Putamen (tissue), 1 donor: ENCODE measurements around the gene CAPN5.

Source experiments
- DNase-seq: peaks from one replicate; pipeline ENCODE4 v3.0.0-alpha.2; 2016; ENCODE audit warnings: low spot score

The CAPN5 gene

DNA sequence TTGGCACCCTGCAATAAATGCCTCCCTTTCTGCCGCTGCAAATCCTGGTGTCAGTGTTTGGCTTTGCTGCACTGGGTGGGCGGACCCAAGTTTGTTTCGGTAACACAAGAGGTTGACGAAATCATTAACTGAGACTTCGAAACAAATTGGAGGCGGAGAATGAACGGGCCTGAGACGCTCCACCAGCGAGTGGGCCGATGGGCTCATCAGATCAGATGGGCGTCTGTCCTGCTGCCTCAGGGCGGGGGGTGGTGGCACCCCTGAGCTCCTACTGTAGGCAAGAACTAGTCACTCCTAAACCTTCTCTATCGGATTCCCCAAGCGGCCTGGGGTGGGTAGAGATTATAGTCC is 918 bp upstream of the CAPN5 start:
- no peak for DNase-seq

DNA sequence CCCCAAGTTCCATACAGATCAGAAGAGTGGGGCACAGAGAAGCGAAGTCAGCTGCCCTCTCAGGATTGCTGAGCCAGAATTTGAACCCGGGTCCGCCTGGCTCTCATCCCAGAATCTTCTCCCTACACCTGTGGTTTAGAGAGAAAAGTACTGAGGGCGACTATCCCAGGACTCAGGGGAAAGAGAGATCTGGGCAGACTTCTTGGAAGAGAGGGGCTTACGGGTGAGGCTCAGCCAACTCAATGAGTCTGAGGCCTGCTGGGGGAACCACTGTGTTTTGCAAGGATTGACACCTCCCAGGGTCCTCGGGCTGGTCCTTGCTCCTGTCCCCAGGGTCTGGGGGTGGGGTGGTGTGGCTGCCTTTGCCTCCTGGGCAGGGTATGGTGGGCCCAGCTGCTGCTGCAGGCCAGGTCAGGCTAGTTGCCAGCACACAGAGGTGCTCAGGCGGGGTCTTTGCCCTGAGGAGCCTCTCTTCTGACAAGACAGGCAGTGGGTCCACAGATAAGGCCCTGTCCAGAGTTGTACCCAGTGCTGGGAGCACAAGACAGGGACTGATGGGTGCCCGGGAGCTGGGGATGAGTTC is 1.2 kb downstream of the CAPN5 start:
- DNase-seq: no peak

DNA sequence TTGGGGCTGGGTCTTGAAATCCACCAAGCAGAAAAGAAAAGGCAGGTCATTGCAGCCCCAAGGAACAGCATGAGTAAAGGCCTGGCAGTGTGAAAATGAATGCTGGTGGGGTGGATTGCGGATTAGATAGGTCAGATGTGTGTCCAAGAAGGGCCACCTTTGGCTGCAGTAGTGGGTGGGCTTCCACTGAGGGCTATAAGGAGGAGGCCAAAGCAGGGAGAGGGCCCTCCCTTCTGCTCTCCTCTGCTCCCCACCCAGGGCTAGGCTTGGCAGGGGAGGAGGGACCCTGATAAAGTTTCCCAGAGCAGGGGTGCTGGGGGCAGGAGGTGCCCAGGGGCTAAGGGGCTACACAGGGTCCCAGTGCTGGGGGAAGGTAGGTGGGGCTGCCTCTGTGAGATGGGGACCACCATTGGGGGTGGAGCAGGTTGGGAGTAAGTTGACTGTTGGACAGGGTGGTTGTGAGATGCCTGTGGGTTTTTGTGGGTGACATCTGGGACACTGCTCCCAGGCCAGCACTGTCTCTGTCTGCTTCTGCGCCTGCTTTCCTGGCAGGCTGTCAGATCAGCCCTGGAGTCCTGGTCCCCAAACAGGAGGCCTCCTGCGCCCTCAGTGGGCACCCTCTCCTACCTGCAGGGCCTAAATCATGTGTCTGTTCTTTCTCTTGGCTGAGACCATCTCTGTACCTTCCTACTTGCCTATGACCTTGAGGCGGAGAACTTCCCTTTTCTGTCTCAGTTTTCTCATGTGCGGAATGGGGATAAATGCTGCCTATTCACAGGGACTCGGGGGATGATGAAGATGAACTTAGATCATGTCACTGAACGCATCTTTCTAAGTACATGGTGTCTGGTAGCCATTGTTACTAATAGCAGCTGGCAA is 1.9 kb downstream of the CAPN5 start:
- DNase-seq: no peak

- no peak for DNase-seq
Measured at GRCh38 chr11:77069336-77069968, 2.7 kb downstream of the CAPN5 start.

DNA sequence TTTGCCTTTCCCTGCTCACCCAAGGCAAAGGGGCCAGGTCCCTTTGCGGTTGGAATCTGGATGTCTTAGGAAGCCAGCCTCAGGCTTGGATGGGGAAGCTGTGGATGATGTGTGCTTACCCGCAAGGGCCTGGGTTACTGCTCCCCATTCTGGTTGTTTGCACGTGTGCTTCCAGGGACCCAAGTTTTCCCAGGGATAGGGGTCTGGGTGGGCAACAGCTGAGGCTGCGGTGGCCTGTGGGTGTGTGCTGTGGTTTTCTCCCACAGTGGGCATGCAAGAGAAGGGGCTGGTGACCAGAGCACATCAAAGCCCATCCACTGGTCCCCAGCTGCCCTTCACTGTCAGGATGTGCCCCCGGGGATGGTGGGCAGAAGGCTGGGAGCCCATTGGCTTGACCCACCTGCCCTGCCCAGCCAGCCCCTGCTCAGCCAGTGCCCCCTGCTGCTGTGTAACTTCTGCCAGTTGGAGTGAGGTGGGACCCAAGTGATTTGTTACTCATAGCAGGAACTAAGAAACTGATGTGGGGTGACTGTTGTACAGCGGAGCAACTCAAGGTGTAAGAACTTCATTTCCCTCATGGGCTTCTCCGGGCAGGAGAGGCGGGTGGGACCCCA is 3.3 kb downstream of the CAPN5 start:
- DNase-seq: no peak

GRCh38 chr11:77071077-77071476 is 4.3 kb downstream of the CAPN5 start:
- no peak for DNase-seq

DNA sequence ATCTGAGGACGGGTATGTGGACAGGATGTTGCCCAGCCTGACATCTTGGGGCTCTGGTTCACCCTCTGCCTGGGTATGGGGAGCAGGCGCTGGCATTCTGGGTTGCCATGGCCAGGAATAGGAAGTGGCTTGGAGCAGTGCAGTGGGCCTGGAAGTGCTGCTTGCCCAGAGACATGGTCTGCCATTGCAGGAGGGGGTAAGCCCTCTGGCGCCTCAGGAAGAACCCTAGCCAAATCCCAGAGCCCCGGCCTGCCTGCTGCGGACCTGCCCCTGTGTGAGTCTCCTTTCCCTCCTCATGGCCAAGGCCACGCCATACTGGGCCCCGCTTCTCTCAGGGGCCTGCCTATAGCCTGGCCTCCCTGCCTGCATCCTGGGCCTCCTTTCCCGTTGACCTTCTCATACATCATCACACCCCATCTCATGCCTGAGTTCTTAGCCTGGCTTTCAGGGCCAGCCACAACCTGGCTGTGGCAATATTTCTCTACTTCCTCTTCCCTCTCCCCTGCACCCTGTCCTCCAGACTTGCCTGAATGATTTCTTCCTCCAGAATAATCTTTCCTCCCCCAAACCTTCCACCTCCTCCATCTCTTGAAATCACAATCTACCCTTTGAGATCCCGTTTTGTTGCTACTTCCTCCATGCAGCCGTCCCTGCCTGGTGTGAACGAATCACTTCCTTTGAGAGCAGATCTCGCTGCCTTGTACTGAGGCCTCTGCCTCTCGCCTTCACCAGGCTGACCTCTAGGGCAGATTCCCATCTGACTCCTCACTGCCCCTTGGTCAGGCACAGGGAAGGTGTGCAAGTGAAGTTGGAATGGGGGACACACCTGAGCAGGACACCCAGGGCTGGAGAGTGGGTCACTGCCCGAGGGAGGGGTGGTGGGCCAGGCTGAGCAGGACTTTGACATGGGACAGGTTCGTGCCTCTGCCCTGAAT is 5.2 kb downstream of the CAPN5 start:
- DNase-seq: no peak

DNA sequence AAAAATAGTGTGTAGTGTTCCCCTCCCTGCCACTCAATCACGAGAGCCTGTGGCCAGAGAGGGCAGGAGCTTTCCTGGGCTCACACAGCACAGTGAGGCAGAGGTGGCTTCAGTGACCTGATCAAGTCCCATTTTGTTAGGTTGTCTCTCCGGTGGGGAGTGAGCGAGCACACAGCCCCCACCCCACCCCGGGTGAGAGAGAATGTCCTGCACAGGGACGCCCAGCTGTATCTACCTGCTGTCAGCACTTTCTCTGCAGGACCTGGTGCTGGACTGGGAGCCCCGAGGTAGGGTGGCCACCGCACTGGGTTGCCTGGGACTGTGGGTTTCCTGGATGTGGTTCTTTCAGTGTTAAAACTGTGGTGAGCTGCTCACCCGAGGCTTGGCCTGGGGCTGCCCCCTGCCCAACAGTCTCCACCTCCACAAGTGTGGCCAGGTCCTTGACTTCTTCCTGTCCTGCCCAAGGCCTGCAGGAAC is 6.1 kb downstream of the CAPN5 start:
- no peak for DNase-seq

DNA sequence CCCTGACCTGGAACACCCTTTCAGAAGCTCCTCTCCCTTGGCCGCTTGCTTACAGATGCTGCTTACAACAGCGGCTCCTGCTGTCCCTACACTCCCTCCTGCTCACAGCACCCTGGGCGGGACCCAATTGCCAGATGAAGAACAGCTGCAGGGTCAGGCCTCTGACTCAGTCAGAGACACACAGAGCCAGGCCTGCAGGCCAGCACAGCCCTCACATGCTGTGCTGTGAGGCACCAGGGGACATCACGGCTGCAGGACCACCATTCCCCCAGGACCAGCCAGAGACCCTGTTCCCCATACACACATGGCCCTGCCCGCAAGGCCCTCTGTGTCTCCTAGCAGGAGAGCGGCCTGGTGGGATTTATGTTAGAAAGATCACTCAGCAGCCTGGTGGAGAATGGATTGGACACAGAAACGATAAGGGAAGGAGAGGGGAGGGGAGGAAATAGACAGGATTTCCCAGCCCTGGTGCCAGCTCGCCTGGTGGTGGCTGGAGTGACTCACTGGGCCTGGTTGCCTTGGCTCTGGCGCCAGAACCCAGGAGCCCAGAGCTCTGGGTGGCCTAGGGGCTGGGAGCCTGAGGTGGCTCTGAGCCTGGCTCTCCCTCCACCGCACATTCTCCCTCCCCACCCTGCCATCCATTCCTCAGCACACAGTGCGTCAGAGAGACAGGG is 6.7 kb downstream of the CAPN5 start:
- DNase-seq: no peak

GRCh38 chr11:77074205-77074604 is 7.4 kb downstream of the CAPN5 start:
- DNase-seq: no peak

DNA sequence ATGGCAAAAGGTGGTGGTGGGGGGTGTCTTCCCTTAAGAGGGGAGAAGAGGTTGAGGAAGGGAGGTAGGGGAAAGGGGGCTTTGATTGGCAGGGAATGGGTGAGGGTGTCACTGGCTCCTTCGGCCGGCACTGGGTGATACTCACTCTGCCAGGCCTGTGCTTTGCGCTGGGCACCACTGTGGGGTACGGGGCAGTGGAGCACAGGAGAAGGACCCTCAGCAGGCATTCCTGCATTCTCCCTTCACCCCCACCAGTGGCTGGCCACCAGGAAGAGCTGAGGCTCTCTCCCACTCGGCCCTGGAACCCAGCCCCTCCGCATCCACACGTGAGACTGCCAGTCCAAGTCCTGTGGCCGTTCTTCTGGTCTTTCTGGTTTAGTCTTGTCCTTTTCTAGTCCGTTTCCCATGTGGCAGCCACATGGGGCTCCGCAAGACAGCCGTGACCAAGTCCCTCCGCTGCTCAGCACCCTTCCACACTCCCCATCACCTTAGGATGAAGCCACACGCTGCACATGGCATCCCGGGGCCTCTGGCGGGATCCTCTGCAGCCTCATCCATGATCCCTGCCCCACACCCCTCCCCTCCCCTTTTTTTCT is 8.0 kb downstream of the CAPN5 start:
- no peak for DNase-seq

- DNase-seq: no peak
Measured at GRCh38 chr11:77075425-77075905, 8.7 kb downstream of the CAPN5 start.

DNA sequence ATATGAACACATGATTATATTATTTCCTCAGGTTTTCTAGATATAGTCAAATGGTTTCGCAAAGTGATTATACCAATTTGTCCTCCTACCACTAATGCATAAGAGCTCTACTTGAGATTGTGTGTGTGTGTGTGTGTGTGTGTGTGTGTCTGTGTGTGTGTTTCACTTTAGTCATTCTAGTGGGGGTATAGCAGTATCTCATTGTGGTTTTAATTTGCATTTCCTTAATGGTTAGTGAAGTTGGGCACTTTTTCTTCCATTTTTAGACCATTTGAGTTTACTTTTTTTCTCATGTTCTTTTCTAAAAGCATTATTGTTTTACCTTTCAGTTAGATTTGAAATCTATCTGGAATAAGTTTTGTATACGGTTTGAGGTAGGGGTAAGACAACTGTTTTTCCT is 12.9 kb downstream of the CAPN5 start:
- DNase-seq: no peak

DNA sequence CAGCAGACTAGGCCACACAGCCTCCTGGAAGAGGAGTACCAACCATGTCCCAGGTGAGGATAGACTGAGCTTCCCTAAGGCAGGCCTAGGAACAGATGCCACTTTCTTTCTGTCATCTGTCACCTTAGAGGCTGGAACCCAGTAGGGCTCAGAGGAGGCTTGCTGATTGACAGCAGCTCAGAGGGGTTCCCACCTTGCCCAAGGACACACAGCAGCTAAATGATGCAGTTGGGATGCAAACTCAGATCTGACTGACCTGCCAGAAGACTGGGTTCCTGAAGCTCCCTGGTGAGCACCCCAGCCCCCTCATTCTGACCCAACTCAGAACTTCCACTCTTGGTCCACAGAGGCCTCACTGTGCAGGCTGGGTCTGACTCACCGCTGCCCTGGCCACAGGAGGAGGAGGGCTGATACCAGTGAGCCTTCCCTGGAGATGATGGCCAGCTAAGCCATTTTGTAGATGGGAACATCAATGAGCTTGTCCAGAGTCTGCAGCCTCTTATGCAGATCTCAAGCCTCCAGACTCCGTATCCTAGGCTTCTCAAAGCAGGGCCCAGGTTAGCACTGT is 14.0 kb downstream of the CAPN5 start:
- no peak for DNase-seq

DNA sequence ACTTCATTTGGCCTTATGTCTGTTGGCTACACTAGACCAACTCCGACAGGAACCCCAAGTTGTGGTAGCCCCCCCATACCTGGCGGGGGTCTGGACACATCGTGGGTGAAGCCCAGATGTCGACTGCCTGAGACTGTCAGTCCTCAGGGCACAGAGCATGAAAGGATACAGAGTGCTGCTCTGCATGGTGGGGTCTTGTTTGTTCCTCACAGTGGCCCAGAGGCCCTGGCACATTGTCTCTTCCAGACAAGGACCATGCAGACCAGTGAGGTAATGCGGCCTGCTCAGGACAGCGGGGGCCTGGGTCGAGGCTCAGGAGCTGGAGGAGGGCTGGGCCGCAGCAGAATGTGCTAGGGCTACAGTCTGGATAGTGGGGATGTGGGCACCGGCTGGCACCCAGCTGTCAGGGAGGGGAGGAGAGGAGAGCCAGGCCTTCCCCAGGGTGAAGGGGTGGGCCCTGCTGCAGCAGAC is 14.6 kb downstream of the CAPN5 start:
- no peak for DNase-seq

GRCh38 chr11:77081976-77082836 is 15.4 kb downstream of the CAPN5 start:
- no peak for DNase-seq

DNA sequence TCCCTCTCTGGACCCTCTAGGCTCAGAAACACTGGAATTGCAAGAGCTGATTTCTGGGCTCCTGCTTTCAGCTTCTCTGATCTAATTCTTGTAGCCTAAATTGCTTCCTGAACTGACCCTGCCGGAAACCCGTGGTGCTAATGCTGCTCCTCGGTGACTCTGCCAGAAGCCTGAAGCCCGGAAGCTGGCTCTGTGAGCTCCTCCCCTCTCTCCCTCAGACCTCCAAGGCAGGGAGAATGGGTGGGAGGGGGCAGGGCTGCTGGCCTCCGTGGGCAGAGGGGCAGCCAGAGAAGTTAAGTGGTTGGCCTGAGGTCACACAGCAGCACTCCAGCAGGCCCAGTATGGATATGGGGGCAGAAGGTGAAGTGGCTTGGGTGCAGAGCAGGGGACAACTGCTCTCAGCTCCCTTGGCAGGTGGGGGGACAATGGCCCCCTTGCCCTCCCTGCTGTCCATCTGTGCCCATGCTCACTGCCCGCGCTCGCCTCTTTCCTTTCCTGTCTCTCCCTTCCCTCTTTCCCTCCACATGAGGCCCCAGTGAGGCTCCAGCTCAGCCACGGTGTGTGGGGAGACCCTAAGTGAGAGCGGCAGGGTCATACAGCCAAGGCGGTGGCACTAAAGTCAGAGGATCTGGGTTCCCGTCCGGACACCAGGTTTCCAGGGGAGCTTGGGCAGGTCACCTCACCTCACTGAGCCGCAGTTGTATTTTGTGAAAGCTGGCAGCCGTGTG is 16.2 kb downstream of the CAPN5 start:
- DNase-seq: no peak

- DNase-seq: no peak
Measured at GRCh38 chr11:77083566-77084245, 16.9 kb downstream of the CAPN5 start.
